Fibroblast of gingiva (primary cell): ENCODE data around the gene RIPOR3.
"Not testable (repeated sequence)": the region's sequence is repeated elsewhere in the genome, so short reads cannot be mapped to it uniquely, and the experiment has no call there.

Experiments used
- DNase-seq: peaks from one replicate; pipeline ENCODE4 v3.0.0-alpha.2; 2011; ENCODE audit warnings: low read depth

The RIPOR3 gene

GRCh38 chr20:50680105-50680960 lies 11.0 kb downstream of the RIPOR3 start:
- DNase-seq: peak; percentile 55

GRCh38 chr20:50679753-50680104 lies 11.6 kb downstream of the RIPOR3 start:
- DNase-seq: no peak

- no peak for DNase-seq
These were observed 13.0 kb downstream of the RIPOR3 start for GRCh38 chr20:50678169-50678898.

GRCh38 chr20:50676858-50677257 lies 14.5 kb downstream of the RIPOR3 start:
- no peak for DNase-seq

- DNase-seq: not testable (repeated sequence)
These were observed 15.0 kb downstream of the RIPOR3 start for GRCh38 chr20:50676377-50676731.

- no peak for DNase-seq
These were observed 15.5 kb downstream of the RIPOR3 start for GRCh38 chr20:50675671-50676376.

GRCh38 chr20:50674138-50674825 lies 17.1 kb downstream of the RIPOR3 start:
- DNase-seq: no peak

GRCh38 chr20:50673466-50674137 lies 17.7 kb downstream of the RIPOR3 start:
- no peak for DNase-seq

- no peak for DNase-seq
These were observed 18.2 kb downstream of the RIPOR3 start for GRCh38 chr20:50673146-50673465.

GRCh38 chr20:50672400-50673145 lies 18.8 kb downstream of the RIPOR3 start:
- DNase-seq: no peak

GRCh38 chr20:50671626-50672025 lies 19.7 kb downstream of the RIPOR3 start:
- no peak for DNase-seq

GRCh38 chr20:50671010-50671409 lies 20.3 kb downstream of the RIPOR3 start:
- not testable (repeated sequence) for DNase-seq

- DNase-seq: no peak
These were observed 21.0 kb downstream of the RIPOR3 start for GRCh38 chr20:50670126-50670862.

- no peak for DNase-seq
These were observed 22.5 kb downstream of the RIPOR3 start for GRCh38 chr20:50668798-50669197.

GRCh38 chr20:50668326-50668725 lies 23.0 kb downstream of the RIPOR3 start:
- DNase-seq: no peak

- no peak for DNase-seq
These were observed 24.5 kb downstream of the RIPOR3 start for GRCh38 chr20:50666709-50667298.

- no peak for DNase-seq
These were observed 27.1 kb downstream of the RIPOR3 start for GRCh38 chr20:50664254-50664653.

GRCh38 chr20:50663095-50663821 lies 28.1 kb downstream of the RIPOR3 start:
- no peak for DNase-seq

GRCh38 chr20:50659975-50660670 lies 31.2 kb downstream of the RIPOR3 start:
- no peak for DNase-seq
